ENCODE data around the gene ATF3.
"Not testable (repeated sequence)": the region's sequence is repeated elsewhere in the genome, so short reads cannot be mapped to it uniquely, and the experiment has no call there.

The ATF3 gene

DNA sequence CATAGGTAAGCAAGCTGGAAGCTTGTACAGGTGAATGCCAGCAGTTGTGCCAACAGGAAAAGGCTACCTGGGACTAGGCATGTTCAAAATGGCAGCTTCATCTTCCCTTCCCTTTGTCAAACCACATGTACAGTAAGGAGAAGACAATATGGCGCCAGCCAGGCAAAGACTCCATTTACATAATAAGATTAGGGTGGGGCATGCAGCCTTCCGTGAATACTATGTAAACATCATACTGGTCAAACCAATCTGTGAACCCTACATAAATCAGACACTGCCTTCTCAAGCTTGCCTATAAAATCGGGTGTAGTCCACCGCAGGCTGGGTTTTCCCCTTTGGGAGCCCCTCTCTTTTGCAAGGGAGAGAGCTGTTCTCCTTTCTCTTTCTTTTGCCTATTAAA lies 24.6 kb downstream of the ATF3 start:
- H3K4me3 ChIP-seq (ENCODE audit: low read depth, low read length): no peak overlapping the region
- H3K36me3 ChIP-seq (ENCODE audit: control insufficient read depth, insufficient read depth, low read length): no peaks in the 10 kb centered on the region
- 0 out of 2 replicates have a peak, but pooled peaks cover 5% of the 10 kb centered on the region for H3K27me3 ChIP-seq (ENCODE audit: control insufficient read depth, insufficient read depth, low read length)
- no peak overlapping the region for H3K27ac ChIP-seq (ENCODE audit: low read depth, low read length)
- no peak overlapping the region for H3K9ac ChIP-seq (ENCODE audit: low read length)
- H3K9me3 ChIP-seq (ENCODE audit: control insufficient read depth, insufficient read depth, low read depth, low read length): peaks cover 16% of the 10 kb centered on the region
- peaks cover 26% of the 10 kb centered on the region for H3K4me1 ChIP-seq (ENCODE audit: control insufficient read depth, insufficient read depth, low read length)

DNA sequence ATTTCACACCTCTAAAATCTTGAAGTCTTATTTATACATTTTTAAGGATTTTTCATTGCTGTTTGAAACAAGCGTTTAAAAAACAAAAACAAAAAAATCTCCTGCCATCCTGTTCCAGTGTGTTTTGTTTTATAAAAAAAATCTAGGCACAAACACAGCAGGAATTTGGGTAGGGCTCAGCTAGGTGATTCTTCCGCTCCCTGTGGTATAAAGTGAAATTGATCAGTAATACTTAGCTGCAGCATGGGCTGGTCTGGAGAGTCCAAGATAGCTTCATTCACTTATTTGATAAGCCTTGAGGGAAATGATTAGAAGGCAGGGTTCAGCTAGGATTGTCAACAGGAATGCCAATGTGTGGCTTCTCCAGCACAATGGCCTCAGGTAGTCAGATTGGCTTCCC lies 25.7 kb downstream of the ATF3 start:
- H3K9ac ChIP-seq (ENCODE audit: low read length): no peak overlapping the region
- H3K4me3 ChIP-seq (ENCODE audit: low read depth, low read length): no peak overlapping the region
- H3K36me3 ChIP-seq (ENCODE audit: control insufficient read depth, insufficient read depth, low read length): no peaks in the 10 kb centered on the region
- 0 out of 2 replicates have a peak, but pooled peaks cover 2% of the 10 kb centered on the region for H3K27me3 ChIP-seq (ENCODE audit: control insufficient read depth, insufficient read depth, low read length)
- H3K4me1 ChIP-seq (ENCODE audit: control insufficient read depth, insufficient read depth, low read length): peaks cover 33% of the 10 kb centered on the region
- no peak overlapping the region for H3K27ac ChIP-seq (ENCODE audit: low read depth, low read length)
- H3K9me3 ChIP-seq (ENCODE audit: control insufficient read depth, insufficient read depth, low read depth, low read length): peaks cover 16% of the 10 kb centered on the region

DNA sequence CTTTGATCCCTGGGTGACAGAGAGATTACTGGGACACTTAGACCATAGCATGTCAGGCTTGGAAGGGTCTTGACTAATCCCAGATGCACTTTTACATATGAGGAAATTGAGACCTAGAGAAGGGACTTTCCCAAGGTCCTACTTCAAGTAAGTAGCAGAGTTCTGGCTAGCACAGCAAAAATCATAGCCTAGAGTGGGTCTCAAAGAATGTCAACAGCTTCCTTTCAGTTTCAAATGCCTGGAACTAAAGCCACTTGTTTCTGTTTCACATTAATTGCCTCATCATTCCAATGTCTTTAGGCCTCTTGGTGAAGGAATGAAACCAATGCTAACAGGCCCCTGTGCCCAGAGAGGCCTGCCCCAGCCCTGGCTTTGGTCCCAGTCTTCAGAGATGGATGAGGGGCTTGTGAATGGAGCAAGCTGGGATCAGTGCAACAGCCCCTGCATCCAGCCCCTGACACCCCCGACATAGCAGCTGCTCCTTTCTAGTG lies 26.6 kb downstream of the ATF3 start:
- Histone ChIP-seq H3K9me3 (ENCODE audit: control insufficient read depth, insufficient read depth, low read depth, low read length) (peaks cover 16% of the 10 kb centered on the region), H3K36me3 (ENCODE audit: control insufficient read depth, insufficient read depth, low read length) (no peaks in the 10 kb centered on the region), H3K27me3 (ENCODE audit: control insufficient read depth, insufficient read depth, low read length) (no peaks in the 10 kb centered on the region; the same call in 1 of the 2 replicates), H3K4me3 (ENCODE audit: low read depth, low read length) (no peak overlapping the region), H3K9ac (ENCODE audit: low read length) (no peak overlapping the region), H3K27ac (ENCODE audit: low read depth, low read length) (no peak overlapping the region), H3K4me1 (ENCODE audit: control insufficient read depth, insufficient read depth, low read length) (peaks cover 28% of the 10 kb centered on the region)

DNA sequence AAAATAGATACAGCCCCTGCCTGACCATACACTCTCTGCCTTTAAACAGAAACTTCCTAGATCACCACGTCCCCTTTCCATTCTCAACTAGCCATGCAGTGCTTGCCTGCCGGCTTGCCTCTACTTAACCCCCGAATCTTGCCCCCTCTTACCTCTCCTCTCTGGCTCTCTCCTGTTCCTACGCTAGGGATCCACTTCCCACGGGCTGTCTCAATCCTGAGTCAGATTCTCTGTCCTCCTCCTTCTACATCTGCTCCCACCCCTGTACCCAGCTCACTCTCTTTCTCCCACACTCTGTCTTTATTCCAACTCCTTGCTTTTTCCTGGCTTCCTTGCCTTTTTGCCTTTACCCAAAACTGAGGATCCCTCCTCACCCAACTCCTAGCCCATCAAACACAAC lies 29.3 kb downstream of the ATF3 start:
- no peak overlapping the region for H3K9ac ChIP-seq (ENCODE audit: low read length)
- H3K27me3 ChIP-seq (ENCODE audit: control insufficient read depth, insufficient read depth, low read length): no peaks in the 10 kb centered on the region; the same call in 1 of the 2 replicates
- peaks cover 21% of the 10 kb centered on the region for H3K9me3 ChIP-seq (ENCODE audit: control insufficient read depth, insufficient read depth, low read depth, low read length)
- H3K27ac ChIP-seq (ENCODE audit: low read depth, low read length): no peak overlapping the region
- H3K36me3 ChIP-seq (ENCODE audit: control insufficient read depth, insufficient read depth, low read length): no peaks in the 10 kb centered on the region
- no peak overlapping the region for H3K4me3 ChIP-seq (ENCODE audit: low read depth, low read length)
- peaks cover 17% of the 10 kb centered on the region for H3K4me1 ChIP-seq (ENCODE audit: control insufficient read depth, insufficient read depth, low read length)

DNA sequence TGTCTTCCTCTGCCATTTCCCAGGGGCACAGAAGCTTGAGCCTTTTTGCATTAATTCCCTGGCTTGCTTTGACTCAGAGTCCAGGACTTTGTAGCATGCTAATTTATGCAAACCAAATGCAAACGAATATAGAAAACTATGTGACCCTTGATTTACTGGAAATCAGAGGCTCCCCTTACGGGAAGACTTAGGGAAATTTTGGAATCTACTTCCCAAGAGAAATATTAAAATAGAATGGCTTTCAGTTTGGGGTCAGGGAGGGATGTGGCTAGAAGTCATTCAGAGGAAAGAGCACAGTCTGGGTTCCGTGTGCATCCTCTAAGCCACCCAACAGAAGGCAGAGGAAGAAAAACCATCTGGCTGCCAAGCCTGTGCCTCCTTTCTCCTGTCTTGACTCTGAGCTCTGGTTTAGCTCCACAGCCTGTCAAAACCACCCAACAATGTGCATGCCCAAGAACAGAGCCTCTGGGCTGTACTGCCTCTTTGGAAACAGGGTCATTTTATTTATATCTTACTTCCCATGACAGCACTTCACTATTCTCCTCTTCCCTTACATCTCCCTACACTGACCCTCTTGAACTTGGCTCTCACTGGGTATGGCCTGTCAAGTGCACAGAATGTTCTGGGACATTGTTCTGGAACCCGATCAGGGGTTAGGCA lies 30.1 kb downstream of the ATF3 start:
- Histone ChIP-seq H3K4me1 (ENCODE audit: control insufficient read depth, insufficient read depth, low read length) (peaks cover 17% of the 10 kb centered on the region), H3K9me3 (ENCODE audit: control insufficient read depth, insufficient read depth, low read depth, low read length) (peaks cover 16% of the 10 kb centered on the region), H3K4me3 (ENCODE audit: low read depth, low read length) (no peak overlapping the region), H3K9ac (ENCODE audit: low read length) (no peak overlapping the region), H3K27ac (ENCODE audit: low read depth, low read length) (no peak overlapping the region), H3K27me3 (ENCODE audit: control insufficient read depth, insufficient read depth, low read length) (no peaks in the 10 kb centered on the region; the same call in 1 of the 2 replicates), H3K36me3 (ENCODE audit: control insufficient read depth, insufficient read depth, low read length) (no peaks in the 10 kb centered on the region)

DNA sequence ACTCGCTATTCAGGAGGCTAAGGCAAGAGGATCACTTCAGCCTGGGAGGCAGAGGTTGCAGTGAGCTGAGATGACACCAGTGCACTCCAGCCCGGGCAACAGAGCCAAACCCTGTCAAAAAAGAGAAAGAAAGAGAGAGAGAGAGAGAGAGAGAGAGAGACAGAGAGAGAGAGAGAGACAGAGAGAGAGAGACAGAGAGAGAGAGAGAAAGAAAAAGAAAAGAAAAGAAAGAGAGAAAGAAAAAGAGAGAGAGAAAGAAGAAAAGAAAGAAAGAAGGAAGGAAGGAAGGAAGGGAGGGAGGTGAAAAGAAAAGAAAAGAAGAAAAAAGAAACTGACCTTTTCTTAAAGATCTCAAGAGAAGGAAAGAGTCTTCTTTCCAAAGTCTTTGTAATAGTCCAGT lies 31.0 kb downstream of the ATF3 start:
- H3K36me3 ChIP-seq (ENCODE audit: control insufficient read depth, insufficient read depth, low read length); H3K27ac ChIP-seq (ENCODE audit: low read depth, low read length); H3K9ac ChIP-seq (ENCODE audit: low read length); H3K27me3 ChIP-seq (ENCODE audit: control insufficient read depth, insufficient read depth, low read length); H3K4me3 ChIP-seq (ENCODE audit: low read depth, low read length): not testable (repeated sequence)
- peaks cover 17% of the 10 kb centered on the region for H3K4me1 ChIP-seq (ENCODE audit: control insufficient read depth, insufficient read depth, low read length)
- H3K9me3 ChIP-seq (ENCODE audit: control insufficient read depth, insufficient read depth, low read depth, low read length): peaks cover 11% of the 10 kb centered on the region

DNA sequence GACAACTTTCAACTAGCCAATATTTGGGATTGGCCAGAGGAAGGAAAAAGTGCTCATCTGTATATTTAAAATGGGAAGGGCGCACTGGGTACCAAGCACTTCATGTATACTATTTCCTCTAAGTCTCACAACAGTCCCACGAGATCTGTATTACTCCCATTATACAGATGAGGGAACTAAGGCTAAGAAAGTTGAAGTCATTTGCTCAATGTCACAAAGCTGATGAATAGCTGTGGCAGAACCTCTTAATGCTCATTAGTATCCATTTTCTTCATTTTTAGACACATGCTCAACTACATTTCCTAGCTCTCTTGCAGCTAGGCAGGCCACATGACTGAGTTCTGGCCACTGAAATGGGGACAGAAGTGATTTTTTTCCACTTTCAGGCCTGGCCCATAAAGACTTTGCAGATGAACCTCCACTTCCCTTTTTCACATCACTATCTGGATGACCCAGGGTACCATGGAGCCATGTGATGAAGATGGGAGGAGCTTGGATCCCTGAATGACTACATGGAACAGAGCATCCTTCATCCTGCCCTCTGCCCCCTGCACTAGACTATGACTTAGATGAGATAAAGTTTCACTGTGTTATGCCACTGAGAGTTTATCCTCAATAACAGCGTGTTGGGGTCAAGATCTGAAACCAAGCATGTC lies 31.8 kb downstream of the ATF3 start:
- H3K36me3 ChIP-seq (ENCODE audit: control insufficient read depth, insufficient read depth, low read length): no peaks in the 10 kb centered on the region
- peaks cover 14% of the 10 kb centered on the region for H3K4me1 ChIP-seq (ENCODE audit: control insufficient read depth, insufficient read depth, low read length)
- H3K9ac ChIP-seq (ENCODE audit: low read length): no peak overlapping the region
- H3K4me3 ChIP-seq (ENCODE audit: low read depth, low read length): no peak overlapping the region
- H3K27ac ChIP-seq (ENCODE audit: low read depth, low read length): no peak overlapping the region
- no peaks in the 10 kb centered on the region; the same call in 1 of the 2 replicates for H3K27me3 ChIP-seq (ENCODE audit: control insufficient read depth, insufficient read depth, low read length)
- H3K9me3 ChIP-seq (ENCODE audit: control insufficient read depth, insufficient read depth, low read depth, low read length): 0 out of 2 replicates have a peak, but pooled peaks cover 5% of the 10 kb centered on the region

DNA sequence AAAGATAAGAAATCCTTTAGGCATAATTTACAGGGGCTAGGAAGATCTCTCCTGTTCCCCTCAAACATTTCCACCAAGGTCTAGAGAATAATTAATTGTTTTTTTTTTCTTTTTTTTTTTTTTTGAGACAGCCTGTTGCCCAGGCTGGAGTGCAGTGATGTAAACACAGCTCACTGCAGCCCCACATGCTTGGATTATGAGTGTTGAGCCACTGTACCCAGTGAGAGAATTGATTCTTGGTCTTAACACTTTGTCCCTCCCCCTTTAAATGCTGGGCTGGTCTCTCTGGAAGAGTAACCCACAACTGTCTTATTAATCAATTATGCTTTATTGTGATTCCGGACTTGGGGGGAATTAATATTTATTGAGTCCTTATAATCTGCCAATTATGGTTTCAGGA lies 33.4 kb downstream of the ATF3 start:
- Histone ChIP-seq H3K4me1 (ENCODE audit: control insufficient read depth, insufficient read depth, low read length) (peaks cover 11% of the 10 kb centered on the region), H3K9me3 (ENCODE audit: control insufficient read depth, insufficient read depth, low read depth, low read length) (0 out of 2 replicates have a peak, but pooled peaks cover 5% of the 10 kb centered on the region), H3K27ac (ENCODE audit: low read depth, low read length) (no peak overlapping the region), H3K27me3 (ENCODE audit: control insufficient read depth, insufficient read depth, low read length) (no peaks in the 10 kb centered on the region; the same call in 1 of the 2 replicates), H3K4me3 (ENCODE audit: low read depth, low read length) (no peak overlapping the region), H3K9ac (ENCODE audit: low read length) (no peak overlapping the region), H3K36me3 (ENCODE audit: control insufficient read depth, insufficient read depth, low read length) (no peaks in the 10 kb centered on the region)

DNA sequence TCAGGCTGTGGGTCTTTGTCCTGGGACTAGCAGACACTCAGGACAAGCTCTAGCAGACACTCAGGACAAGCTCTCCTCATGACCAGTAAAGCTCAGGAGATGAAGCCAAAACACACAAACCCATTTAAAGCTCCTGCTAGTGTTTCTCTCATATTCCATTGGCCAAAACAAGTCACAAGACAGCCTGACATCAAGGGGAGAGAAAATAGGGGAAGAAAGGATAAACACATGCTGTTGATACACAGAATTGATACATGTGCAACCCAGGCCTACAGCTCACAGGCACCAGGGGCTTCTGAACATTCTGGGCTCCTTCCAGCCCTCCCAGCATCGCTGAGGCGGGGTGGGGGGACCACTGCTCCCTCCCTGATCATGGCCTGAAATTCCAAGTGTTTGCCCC lies 35.3 kb downstream of the ATF3 start:
- H3K27me3 ChIP-seq (ENCODE audit: control insufficient read depth, insufficient read depth, low read length): no peaks in the 10 kb centered on the region; the same call in 1 of the 2 replicates
- no peak overlapping the region for H3K27ac ChIP-seq (ENCODE audit: low read depth, low read length)

DNA sequence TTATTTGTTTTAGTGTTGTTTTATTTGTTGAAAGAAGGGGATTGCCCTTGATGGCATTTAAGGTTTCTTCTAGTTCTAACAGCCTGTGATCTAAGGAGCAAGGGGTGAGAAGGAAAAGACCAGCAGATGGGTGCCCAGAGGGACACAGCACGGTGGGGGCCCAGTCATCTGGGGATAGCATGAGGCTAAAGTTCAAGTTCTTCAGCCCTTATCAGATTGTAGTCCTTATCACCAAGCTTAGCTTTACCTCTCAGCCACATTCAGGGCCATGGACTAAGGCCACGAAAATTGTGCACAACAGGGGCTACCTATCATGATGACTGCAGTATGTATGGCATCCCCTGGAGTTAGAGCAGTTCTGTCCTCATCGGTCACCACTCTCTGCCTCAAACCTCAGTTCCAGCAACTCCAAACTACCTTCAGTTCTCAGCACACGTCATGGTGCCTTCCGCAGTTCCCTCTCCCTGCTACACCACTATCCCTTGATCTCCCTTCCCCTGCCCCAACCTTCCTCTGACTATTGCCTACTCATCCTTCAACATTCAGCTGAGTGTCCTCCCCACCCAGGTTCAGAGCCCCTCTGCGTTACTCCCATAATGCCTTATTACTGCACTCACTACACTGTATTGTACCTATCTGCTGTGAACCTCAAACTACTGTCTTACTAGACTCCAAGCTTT lies 36.4 kb downstream of the ATF3 start:
- Histone ChIP-seq H3K36me3 (ENCODE audit: control insufficient read depth, insufficient read depth, low read length) (no peaks in the 10 kb centered on the region), H3K27me3 (ENCODE audit: control insufficient read depth, insufficient read depth, low read length) (no peaks in the 10 kb centered on the region; the same call in 1 of the 2 replicates), H3K4me1 (ENCODE audit: control insufficient read depth, insufficient read depth, low read length) (no peaks in the 10 kb centered on the region), H3K9ac (ENCODE audit: low read length) (no peak overlapping the region), H3K4me3 (ENCODE audit: low read depth, low read length) (no peak overlapping the region), H3K9me3 (ENCODE audit: control insufficient read depth, insufficient read depth, low read depth, low read length) (0 out of 2 replicates have a peak, but pooled peaks cover 5% of the 10 kb centered on the region), H3K27ac (ENCODE audit: low read depth, low read length) (no peak overlapping the region)

More for the DNA sequence above, 35.3 kb downstream of the ATF3 start:
- no peaks in the 10 kb centered on the region for H3K36me3 ChIP-seq (ENCODE audit: control insufficient read depth, insufficient read depth, low read length)
- no peak overlapping the region for H3K4me3 ChIP-seq (ENCODE audit: low read depth, low read length)
- H3K4me1 ChIP-seq (ENCODE audit: control insufficient read depth, insufficient read depth, low read length): no peaks in the 10 kb centered on the region
- 0 out of 2 replicates have a peak, but pooled peaks cover 5% of the 10 kb centered on the region for H3K9me3 ChIP-seq (ENCODE audit: control insufficient read depth, insufficient read depth, low read depth, low read length)
- no peak overlapping the region for H3K9ac ChIP-seq (ENCODE audit: low read length)

All from HUES6 (cell line).